ENCODE data around the gene RALGDS. TPM values are rescaled to one million over a fixed set of nuclear protein-coding genes. Genes with fewer than 3 reads are reported as not detected.
"Not testable (repeated sequence)": the region's sequence is repeated elsewhere in the genome, so short reads cannot be mapped to it uniquely, and the experiment has no call there.

The RALGDS gene
- 30.8 TPM for polyA plus RNA-seq (2013, experiment 1 of 2)
- 27.5 TPM for polyA plus RNA-seq (2013, experiment 2 of 2)

- Histone ChIP-seq H3K4me2 (ENCODE audit: low read length, poor library complexity, severe bottlenecking) (peak within 1 kb of the TSS; percentile 84), H2BK15ac (ENCODE audit: low read depth, poor library complexity, severe bottlenecking) (peak within 1 kb of the TSS; percentile 95), H2AFZ (ENCODE audit: low read depth, low read length) (no peak within 1 kb of the TSS), H3K23ac (ENCODE audit: low read length in 2 of 2) (peak within 1 kb of the TSS in 1 of 2 experiments; percentile 98), H3K14ac (ENCODE audit: low read length in 2 of 2) (peak within 1 kb of the TSS in 1 of 2 experiments; percentile 98), H4K91ac (ENCODE audit: low read length) (peak within 1 kb of the TSS; percentile 92), H3K79me1 (replicated peaks; ENCODE audit: low read length, poor library complexity, severe bottlenecking) (peaks cover 32% of the 10 kb centered on the region), H3K4ac (ENCODE audit: low read depth in 1 of 2, low read length in 2 of 2) (peak within 1 kb of the TSS; percentile 60 to 86), H3K27ac (ENCODE audit: low read length, poor library complexity, severe bottlenecking) (no peak within 1 kb of the TSS), H2BK12ac (ENCODE audit: low read length in 2 of 2) (peak within 1 kb of the TSS; percentile 85), H3K4me3 (ENCODE audit: insufficient read depth in 1 of 2, low read depth in 1 of 2, low read length in 2 of 2) (peak within 1 kb of the TSS; percentile 75 to 90), H4K8ac (ENCODE audit: low read length) (peak within 1 kb of the TSS; percentile 76), H2BK5ac (ENCODE audit: low read depth, low read length, poor library complexity, severe bottlenecking) (no peak within 1 kb of the TSS), H3K27me3 (ENCODE audit: control insufficient read depth in 1 of 2, insufficient read depth in 1 of 2, low read length in 2 of 2) (no peaks in the 10 kb centered on the region), H3K9ac (ENCODE audit: low read length) (peak within 1 kb of the TSS; percentile 91), H2BK120ac (ENCODE audit: low read depth, low read length) (no peak within 1 kb of the TSS), H3K36me3 (ENCODE audit: control insufficient read depth in 1 of 2, insufficient read depth in 2 of 2, low read depth in 1 of 2, low read length in 2 of 2) (peaks cover 0 to 9% of the 10 kb centered on the region in 2 experiments), H3K9me3 (ENCODE audit: control insufficient read depth, low read length) (no peaks in the 10 kb centered on the region), H3K18ac (ENCODE audit: low read depth in 1 of 2, low read length in 2 of 2) (peak within 1 kb of the TSS; percentile 71 to 86), H3K4me1 (ENCODE audit: control insufficient read depth, insufficient read depth, low read depth, low read length) (peaks cover 63% of the 10 kb centered on the region), H2AK5ac (ENCODE audit: low read length, severe bottlenecking) (peak within 1 kb of the TSS; percentile 17)
- 24% methylated on average over 28 of the region's 53 CpGs for WGBS
- DNase-seq = peak; percentile 82
Measured at GRCh38 chr9:133121198-133121914, at the start of gene RALGDS. Gene RALGDS, minus strand, starts transcription at chr9:133121240. Its CDS starts 86 bp downstream, at chr9:133121154.

GRCh38 chr9:133170716-133171115 is 49.7 kb upstream of the RALGDS start:
- Histone ChIP-seq H3K79me1 (replicated peaks; ENCODE audit: low read length, poor library complexity, severe bottlenecking) (no peaks in the 10 kb centered on the region), H3K4me3 (ENCODE audit: insufficient read depth in 1 of 2, low read depth in 1 of 2, low read length in 2 of 2) (no peak overlapping the region), H3K9me3 (ENCODE audit: control insufficient read depth, low read length) (no peaks in the 10 kb centered on the region), H2BK120ac (ENCODE audit: low read depth, low read length) (no peak overlapping the region), H3K9ac (ENCODE audit: low read length) (no peak overlapping the region), H2AK5ac (ENCODE audit: low read length, severe bottlenecking) (no peak overlapping the region), H3K4me2 (ENCODE audit: low read length, poor library complexity, severe bottlenecking) (no peak overlapping the region), H2BK12ac (ENCODE audit: low read length in 2 of 2) (no peak overlapping the region), H4K8ac (ENCODE audit: low read length) (no peak overlapping the region), H3K27ac (ENCODE audit: low read length, poor library complexity, severe bottlenecking) (no peak overlapping the region), H3K23ac (ENCODE audit: low read length in 2 of 2) (no peak overlapping the region), H3K18ac (ENCODE audit: low read depth in 1 of 2, low read length in 2 of 2) (no peak overlapping the region), H3K27me3 (ENCODE audit: control insufficient read depth in 1 of 2, insufficient read depth in 1 of 2, low read length in 2 of 2) (peaks cover 33 to 50% of the 10 kb centered on the region in 2 experiments), H3K36me3 (ENCODE audit: control insufficient read depth in 1 of 2, insufficient read depth in 2 of 2, low read depth in 1 of 2, low read length in 2 of 2) (no peaks in the 10 kb centered on the region), H2BK5ac (ENCODE audit: low read depth, low read length, poor library complexity, severe bottlenecking) (no peak overlapping the region), H2BK15ac (ENCODE audit: low read depth, poor library complexity, severe bottlenecking) (no peak overlapping the region), H4K91ac (ENCODE audit: low read length) (no peak overlapping the region), H2AFZ (ENCODE audit: low read depth, low read length) (no peak overlapping the region), H3K14ac (ENCODE audit: low read length in 2 of 2) (no peak overlapping the region), H3K4me1 (ENCODE audit: control insufficient read depth, insufficient read depth, low read depth, low read length) (peaks cover 2% of the 10 kb centered on the region), H3K4ac (ENCODE audit: low read depth in 1 of 2, low read length in 2 of 2) (no peak overlapping the region)
- WGBS = 91% methylated on average over 11 of the region's 11 CpGs
- no peak for DNase-seq

GRCh38 chr9:133169687-133170086 is 48.6 kb upstream of the RALGDS start:
- not testable (repeated sequence) for H3K23ac ChIP-seq (ENCODE audit: low read length in 2 of 2); H2AFZ ChIP-seq (ENCODE audit: low read depth, low read length); H2BK12ac ChIP-seq (ENCODE audit: low read length in 2 of 2); H3K9me3 ChIP-seq (ENCODE audit: control insufficient read depth, low read length); H2AK5ac ChIP-seq (ENCODE audit: low read length, severe bottlenecking); H2BK120ac ChIP-seq (ENCODE audit: low read depth, low read length); DNase-seq; H3K4me1 ChIP-seq (ENCODE audit: control insufficient read depth, insufficient read depth, low read depth, low read length); H3K4me2 ChIP-seq (ENCODE audit: low read length, poor library complexity, severe bottlenecking); H4K91ac ChIP-seq (ENCODE audit: low read length); H3K18ac ChIP-seq (ENCODE audit: low read depth in 1 of 2, low read length in 2 of 2); H3K36me3 ChIP-seq (ENCODE audit: control insufficient read depth in 1 of 2, insufficient read depth in 2 of 2, low read depth in 1 of 2, low read length in 2 of 2); H3K4ac ChIP-seq (ENCODE audit: low read depth in 1 of 2, low read length in 2 of 2); H3K4me3 ChIP-seq (ENCODE audit: insufficient read depth in 1 of 2, low read depth in 1 of 2, low read length in 2 of 2); H2BK15ac ChIP-seq (ENCODE audit: low read depth, poor library complexity, severe bottlenecking); H2BK5ac ChIP-seq (ENCODE audit: low read depth, low read length, poor library complexity, severe bottlenecking); H3K27ac ChIP-seq (ENCODE audit: low read length, poor library complexity, severe bottlenecking); H3K14ac ChIP-seq (ENCODE audit: low read length in 2 of 2); H3K79me1 ChIP-seq (replicated peaks; ENCODE audit: low read length, poor library complexity, severe bottlenecking); H4K8ac ChIP-seq (ENCODE audit: low read length); H3K9ac ChIP-seq (ENCODE audit: low read length)
- WGBS = 96% methylated on average over 11 of the region's 12 CpGs
- H3K27me3 ChIP-seq (ENCODE audit: control insufficient read depth in 1 of 2, insufficient read depth in 1 of 2, low read length in 2 of 2) = peaks cover 27 to 50% of the 10 kb centered on the region in 2 experiments

GRCh38 chr9:133169102-133169501 is 48.1 kb upstream of the RALGDS start:
- H2AFZ ChIP-seq (ENCODE audit: low read depth, low read length) = no peak overlapping the region
- no peaks in the 10 kb centered on the region for H3K79me1 ChIP-seq (replicated peaks; ENCODE audit: low read length, poor library complexity, severe bottlenecking)
- H3K9ac ChIP-seq (ENCODE audit: low read length) = no peak overlapping the region
- H3K36me3 ChIP-seq (ENCODE audit: control insufficient read depth in 1 of 2, insufficient read depth in 2 of 2, low read depth in 1 of 2, low read length in 2 of 2) = no peaks in the 10 kb centered on the region
- 95% methylated on average over 13 of the region's 13 CpGs for WGBS
- no peak overlapping the region for H3K18ac ChIP-seq (ENCODE audit: low read depth in 1 of 2, low read length in 2 of 2)
- no peak overlapping the region for H4K8ac ChIP-seq (ENCODE audit: low read length)
- no peaks in the 10 kb centered on the region for H3K9me3 ChIP-seq (ENCODE audit: control insufficient read depth, low read length)
- peak overlapping the region in 1 of 2 experiments; percentile 67 for H3K4ac ChIP-seq (ENCODE audit: low read depth in 1 of 2, low read length in 2 of 2)
- peak overlapping the region in 1 of 2 experiments; percentile 28 for H2BK12ac ChIP-seq (ENCODE audit: low read length in 2 of 2)
- H3K23ac ChIP-seq (ENCODE audit: low read length in 2 of 2) = no peak overlapping the region
- H4K91ac ChIP-seq (ENCODE audit: low read length) = peak overlapping the region; percentile 82
- peaks cover 21 to 50% of the 10 kb centered on the region in 2 experiments for H3K27me3 ChIP-seq (ENCODE audit: control insufficient read depth in 1 of 2, insufficient read depth in 1 of 2, low read length in 2 of 2)
- H3K4me1 ChIP-seq (ENCODE audit: control insufficient read depth, insufficient read depth, low read depth, low read length) = peaks cover 10% of the 10 kb centered on the region
- no peak overlapping the region for H2BK5ac ChIP-seq (ENCODE audit: low read depth, low read length, poor library complexity, severe bottlenecking)
- no peak overlapping the region for H2BK120ac ChIP-seq (ENCODE audit: low read depth, low read length)
- H2BK15ac ChIP-seq (ENCODE audit: low read depth, poor library complexity, severe bottlenecking) = no peak overlapping the region
- H2AK5ac ChIP-seq (ENCODE audit: low read length, severe bottlenecking) = no peak overlapping the region
- H3K14ac ChIP-seq (ENCODE audit: low read length in 2 of 2) = no peak overlapping the region
- H3K4me3 ChIP-seq (ENCODE audit: insufficient read depth in 1 of 2, low read depth in 1 of 2, low read length in 2 of 2) = no peak overlapping the region
- H3K27ac ChIP-seq (ENCODE audit: low read length, poor library complexity, severe bottlenecking) = no peak overlapping the region
- DNase-seq = no peak
- no peak overlapping the region for H3K4me2 ChIP-seq (ENCODE audit: low read length, poor library complexity, severe bottlenecking)

All from mesenchymal stem cell (in vitro differentiated cells and primary cell).